A673 (cell line): ENCODE data around the gene RBPMS2. TPM values are rescaled to one million over a fixed set of nuclear protein-coding genes. Genes with fewer than 3 reads are reported as not detected.

Experiments
- BruUV-seq: library from RNA; stranded (reverse); fragments of 400-500 nt; replicated peaks from 2 replicates; lab custom pipeline; 2021; lab: Mats Ljungman, UMichigan
- CTCF ChIA-PET: fragments of 300-600 bp; sonication (Branson Sonifier 250); formaldehyde crosslinking; loops from one replicate; lab custom pipeline; 2022; ENCODE audit warnings: antibody characterized with exemption; lab: Charles Lee
- POLR2A ChIA-PET: fragments of 300-600 bp; sonication (Branson Sonifier 250); formaldehyde crosslinking; loops from one replicate; lab custom pipeline; 2022; ENCODE audit warnings: antibody characterized with exemption; ENCODE audit not compliant: low non-redundant PET; lab: Charles Lee
- DNase-seq: peaks from one replicate; pipeline ENCODE4 v3.0.0-alpha.2; 2015; ENCODE audit warnings: low spot score
- H3K27ac ChIP-seq: fragments of 200-600 bp; sonication (generic); 2 replicates; pipeline ENCODE4 v1.5.1; 2016; ENCODE audit warnings: mixed run types, low read depth, mild to moderate bottlenecking, mixed read lengths, antibody characterized with exemption, low read length; ENCODE audit not compliant: poor library complexity, severe bottlenecking
- H3K27me3 ChIP-seq: fragments of 200-600 bp; sonication (generic); replicated peaks from 2 replicates; pipeline ENCODE4 v1.6.1; 2017; ENCODE audit warnings: mixed run types, low read depth, mild to moderate bottlenecking, mixed read lengths, antibody characterized with exemption, low read length; ENCODE audit not compliant: insufficient read depth, poor library complexity
- H3K36me3 ChIP-seq: fragments of 200-600 bp; sonication (generic); 2 replicates; pipeline ENCODE4 v1.6.1; 2016; ENCODE audit warnings: mixed run types, mild to moderate bottlenecking, mixed read lengths, antibody characterized with exemption, low read length; ENCODE audit not compliant: insufficient read depth, poor library complexity, severe bottlenecking
- H3K4me1 ChIP-seq: fragments of 200-600 bp; sonication (generic); 2 replicates; pipeline ENCODE4 v1.6.1; 2017; ENCODE audit warnings: mixed run types, mild to moderate bottlenecking, mixed read lengths, antibody characterized with exemption, low read length; ENCODE audit not compliant: insufficient read depth, poor library complexity, severe bottlenecking
- H3K4me3 ChIP-seq: fragments of 200-600 bp; sonication (generic); 2 replicates; pipeline ENCODE4 v1.5.1; 2016; ENCODE audit warnings: low read depth, mixed run types, mild to moderate bottlenecking, mixed read lengths, low read length; ENCODE audit not compliant: poor library complexity, severe bottlenecking
- H3K9me3 ChIP-seq: fragments of 200-600 bp; sonication (generic); 2 replicates; pipeline ENCODE4 v1.6.1; 2016; ENCODE audit warnings: mixed run types, low read depth, mild to moderate bottlenecking, mixed read lengths, antibody characterized with exemption, low read length; ENCODE audit not compliant: poor library complexity, severe bottlenecking
- CTCF ChIP-seq: fragments of 300-800, 200-600 bp; sonication (generic); conservative IDR thresholded peaks from 2 replicates; pipeline ENCODE4 v1.5.1; 2017; ENCODE audit warnings: low read depth, mild to moderate bottlenecking, antibody characterized with exemption, low read length, moderate library complexity, mixed read lengths
- EZH2 ChIP-seq: fragments of 200-600 bp; sonication (generic); IDR thresholded peaks from 2 replicates; pipeline ENCODE4 v1.6.1; 2017; ENCODE audit warnings: borderline replicate concordance, low read depth, mild to moderate bottlenecking, mixed read lengths, antibody characterized with exemption, low read length; ENCODE audit not compliant: poor library complexity, severe bottlenecking
- intact Hi-C: fragments of 100-400 bp; cut with micrococcal nuclease; formaldehyde crosslinking; loops from one replicate; pipeline ENCODE4 v1.10.0; 2022; ENCODE audit not compliant: unreplicated experiment
- total RNA-seq: library from RNA; stranded (reverse); gene quantifications from 2 replicates; pipeline ENCODE4 v1.2.3, GENCODE V29; 2021

The RBPMS2 gene
- total RNA-seq, 1 experiment from 2014 or later = 2.9 TPM

- POLR2A ChIA-PET = no interaction called here
- no peaks in the 10 kb centered on the region for H3K4me1 ChIP-seq
- H3K27ac ChIP-seq = no peak overlapping the region
These were observed 31.8 kb upstream of the RBPMS2 start for GRCh38 chr15:64807051-64807749.

GRCh38 chr15:64806509-64806908 lies 31.1 kb upstream of the RBPMS2 start:
- BruUV-seq = no TSS peak
- ChIA-PET CTCF (no interaction called here), POLR2A (no interaction called here)
- H3K36me3 ChIP-seq = no peaks in the 10 kb centered on the region
- no peaks in the 10 kb centered on the region for H3K4me1 ChIP-seq
- intact Hi-C loops = no loop called here
- H3K9me3 ChIP-seq = no peaks in the 10 kb centered on the region
- TF ChIP-seq EZH2 (no peak), CTCF (no peak)
- DNase-seq = no peak
- H3K27ac ChIP-seq = no peak overlapping the region
- H3K27me3 ChIP-seq = no peaks in the 10 kb centered on the region
- H3K4me3 ChIP-seq = no peak overlapping the region

More at GRCh38 chr15:64807051-64807749, 31.8 kb upstream of the RBPMS2 start:
- no TSS peak for BruUV-seq
- DNase-seq = no peak
- Histone ChIP-seq H3K4me3 (no peak overlapping the region), H3K9me3 (no peaks in the 10 kb centered on the region), H3K27me3 (no peaks in the 10 kb centered on the region), H3K36me3 (no peaks in the 10 kb centered on the region)
- CTCF ChIA-PET = no interaction called here
- intact Hi-C loops = no loop called here
- TF ChIP-seq EZH2 = no peak
- no peak for TF ChIP-seq CTCF

GRCh38 chr15:64804619-64805018 lies 29.2 kb upstream of the RBPMS2 start:
- ChIA-PET POLR2A (no interaction called here), CTCF (no interaction called here)
- H3K27me3 ChIP-seq = no peaks in the 10 kb centered on the region
- no peaks in the 10 kb centered on the region for H3K4me1 ChIP-seq
- no peak overlapping the region for H3K27ac ChIP-seq
- H3K36me3 ChIP-seq = no peaks in the 10 kb centered on the region
- intact Hi-C loops = no loop called here
- no TSS peak for BruUV-seq
- H3K4me3 ChIP-seq = no peak overlapping the region
- DNase-seq = no peak
- TF ChIP-seq EZH2 = no peak
- no peak for TF ChIP-seq CTCF
- no peaks in the 10 kb centered on the region for H3K9me3 ChIP-seq
